HFFc6 (cell line): ENCODE results near the gene PPP1R27. TPM values are rescaled to one million over a fixed set of nuclear protein-coding genes. Genes with fewer than 3 reads are reported as not detected.
A peak's percentile ranks its signal among the peaks of the same experiment; 100 is the strongest.

Experiments
- DNase-seq: peaks from one replicate; pipeline ENCODE4 v3.0.0-alpha.2; 2018
- H3K27ac Mint-ChIP-seq: 2 replicates; pipeline ENCODE4 v1.8.0; 2020; ENCODE audit warnings: mild to moderate bottlenecking, mixed read lengths
- H3K27me3 Mint-ChIP-seq: 2 replicates; pipeline ENCODE4 v1.8.0; 2021; ENCODE audit warnings: mild to moderate bottlenecking, moderate library complexity, mixed read lengths; ENCODE audit not compliant: insufficient read depth
- H3K36me3 Mint-ChIP-seq: 2 replicates; pipeline ENCODE4 v1.8.0; 2021; ENCODE audit warnings: low read depth, mixed read lengths
- H3K4me1 Mint-ChIP-seq: 2 replicates; pipeline ENCODE4 v1.8.0; 2020; ENCODE audit warnings: low read depth, mixed read lengths
- H3K4me3 Mint-ChIP-seq: 2 replicates; pipeline ENCODE4 v1.8.0; 2020; ENCODE audit warnings: mild to moderate bottlenecking, moderate library complexity, mixed read lengths
- H3K9me3 Mint-ChIP-seq: 2 replicates; pipeline ENCODE4 v1.8.0; 2020; ENCODE audit warnings: mild to moderate bottlenecking, mixed read lengths
- CTCF ChIP-seq: fragments of 200-600 bp; sonication (generic); IDR thresholded peaks from 2 replicates; pipeline ENCODE4 v1.5.0; 2021; ENCODE audit warnings: antibody characterized with exemption, mild to moderate bottlenecking
- total RNA-seq, 6 experiments: library from RNA; stranded (reverse); fragmentation: NEBNext Ultra II Directional; extraction: Animal tissue kit (Norgen Biotek cat#: 25700); gene quantifications; 2 replicates in 1 of 6; 3 replicates in 5 of 6; pipeline ENCODE4 v1.2.3, GENCODE V29; 2021

PPP1R27 gene
- total RNA-seq, 6 experiments from 2014 or later: not detected

GRCh38 chr17:81832608-81833159 is 2.2 kb downstream of the PPP1R27 start:
- H3K4me3 Mint-ChIP-seq: peak overlapping the region; percentile 86
- no peak for TF ChIP-seq CTCF
- peaks cover 2% of the 10 kb centered on the region; the same call in 1 of the 2 replicates for H3K27me3 Mint-ChIP-seq
- no peaks in the 10 kb centered on the region for H3K9me3 Mint-ChIP-seq
- peak; percentile 10 for DNase-seq
- no peaks in the 10 kb centered on the region for H3K36me3 Mint-ChIP-seq
- H3K4me1 Mint-ChIP-seq: peaks cover 17% of the 10 kb centered on the region
- peak overlapping the region; percentile 95 for H3K27ac Mint-ChIP-seq

- TF ChIP-seq CTCF: no peak
- DNase-seq: peak; percentile 60
- Mint-ChIP-seq H3K27me3 (peaks cover 2% of the 10 kb centered on the region; the same call in 1 of the 2 replicates), H3K4me3 (peak overlapping the region; percentile 86), H3K27ac (peak overlapping the region; percentile 95), H3K9me3 (no peaks in the 10 kb centered on the region), H3K36me3 (no peaks in the 10 kb centered on the region), H3K4me1 (peaks cover 14% of the 10 kb centered on the region)
Measured at GRCh38 chr17:81831957-81832607, 2.8 kb downstream of the PPP1R27 start.

GRCh38 chr17:81831563-81831956 is 3.3 kb downstream of the PPP1R27 start:
- no peaks in the 10 kb centered on the region for H3K36me3 Mint-ChIP-seq
- no peak for DNase-seq
- H3K27me3 Mint-ChIP-seq: peaks cover 2% of the 10 kb centered on the region; the same call in 1 of the 2 replicates
- TF ChIP-seq CTCF: no peak
- H3K4me3 Mint-ChIP-seq: peak overlapping the region; percentile 86
- H3K9me3 Mint-ChIP-seq: no peaks in the 10 kb centered on the region
- peaks cover 14% of the 10 kb centered on the region for H3K4me1 Mint-ChIP-seq
- H3K27ac Mint-ChIP-seq: peak overlapping the region; percentile 95

- Mint-ChIP-seq H3K9me3 (no peaks in the 10 kb centered on the region), H3K4me1 (peaks cover 14% of the 10 kb centered on the region), H3K27me3 (peaks cover 2% of the 10 kb centered on the region; the same call in 1 of the 2 replicates), H3K4me3 (no peak overlapping the region), H3K36me3 (no peaks in the 10 kb centered on the region), H3K27ac (no peak overlapping the region)
- no peak for DNase-seq
- no peak for TF ChIP-seq CTCF
Measured at GRCh38 chr17:81829858-81830257, 5.0 kb downstream of the PPP1R27 start.

GRCh38 chr17:81828656-81829055 is 6.2 kb downstream of the PPP1R27 start:
- peaks cover 2% of the 10 kb centered on the region; the same call in 1 of the 2 replicates for H3K27me3 Mint-ChIP-seq
- H3K4me3 Mint-ChIP-seq: no peak overlapping the region
- no peak overlapping the region; the same call in 1 of the 2 replicates for H3K27ac Mint-ChIP-seq
- H3K36me3 Mint-ChIP-seq: no peaks in the 10 kb centered on the region
- DNase-seq: no peak
- H3K4me1 Mint-ChIP-seq: peaks cover 14% of the 10 kb centered on the region
- H3K9me3 Mint-ChIP-seq: no peaks in the 10 kb centered on the region
- no peak for TF ChIP-seq CTCF
